Endothelial cell of umbilical vein (primary cell): ENCODE measurements around the gene KAT6B. TPM values are rescaled to one million over a fixed set of nuclear protein-coding genes. Genes with fewer than 3 reads are reported as not detected.

Source experiments
- BruUV-seq: library from RNA; stranded (reverse); fragments of 400-500 nt; replicated peaks from 2 replicates; lab custom pipeline; 2021; lab: Mats Ljungman, UMichigan
- CTCF ChIA-PET: fragments of 300-600, 350-600 bp; sonication (Branson Sonifier 250); formaldehyde crosslinking; loops from one replicate; lab custom pipeline; 2021; ENCODE audit warnings: antibody characterized with exemption, inconsistent platforms; lab: Charles Lee
- POLR2A ChIA-PET: fragments of 300-600, 350-600 bp; sonication (Branson Sonifier 250); formaldehyde crosslinking; loops from one replicate; lab custom pipeline; 2021; ENCODE audit warnings: antibody characterized with exemption, inconsistent platforms; lab: Charles Lee
- DNase-seq: peaks from one replicate; pipeline ENCODE4 v3.0.0-alpha.2; 2011; ENCODE audit warnings: low read depth, low spot score
- FAIRE-seq: peaks from 2 replicates; lab custom pipeline; 2011; peaks lifted over from hg19 to GRCh38; lab: Jason Lieb, UNC
- H2AFZ ChIP-seq: 2 replicates; pipeline ENCODE4 v1.6.0; 2012; ENCODE audit warnings: low read depth, low read length, control low read depth, inconsistent platforms
- H3K27ac ChIP-seq: 2 replicates; pipeline ENCODE4 v1.5.1; 2011; ENCODE audit warnings: low read depth, mild to moderate bottlenecking, control low read depth, low read length, moderate library complexity; ENCODE audit not compliant: insufficient read depth
- H3K27me3 ChIP-seq, 2 experiments: 2 replicates each; pipeline versions ENCODE4 v1.6.0 to v1.6.1; 2011; ENCODE audit warnings: low read length in 2 of 2, mixed read lengths in 1 of 2; ENCODE audit not compliant: control insufficient read depth in 2 of 2, insufficient read depth in 2 of 2
- H3K36me3 ChIP-seq, 2 experiments: 2 replicates in 1 of 2; 3 replicates in 1 of 2; pipeline ENCODE4 v1.5.1; 2011; ENCODE audit warnings: low read length in 2 of 2, mild to moderate bottlenecking in 1 of 2, moderate library complexity in 1 of 2; ENCODE audit not compliant: control insufficient read depth in 2 of 2, insufficient read depth in 2 of 2; ENCODE audit errors: extremely low read depth in 1 of 2
- H3K4me1 ChIP-seq: 3 replicates; pipeline ENCODE4 v1.5.1; 2011; ENCODE audit warnings: mild to moderate bottlenecking, low read length; ENCODE audit not compliant: control insufficient read depth, insufficient read depth; ENCODE audit errors: extremely low read depth
- H3K4me2 ChIP-seq: 2 replicates; pipeline ENCODE4 v1.6.1; 2011; ENCODE audit warnings: low read length, control low read depth, mixed read lengths; ENCODE audit not compliant: insufficient read depth
- H3K4me3 ChIP-seq, 3 experiments: fragments of 200-600 bp in 1 of 3; sonication (generic), shearing (Covaris generic) in 1 of 3; replicated peaks in 1 of 3; 2 replicates each; pipeline ENCODE4 v1.5.1; 2011 to 2016; ENCODE audit warnings: control low read depth in 3 of 3, low read length in 3 of 3, mild to moderate bottlenecking in 2 of 3, inconsistent platforms in 1 of 3, low read depth in 1 of 3, moderate library complexity in 1 of 3; ENCODE audit not compliant: insufficient read depth in 1 of 3
- H3K79me2 ChIP-seq: 2 replicates; pipeline ENCODE4 v1.6.0; 2012; ENCODE audit warnings: low read length, inconsistent platforms; ENCODE audit not compliant: control insufficient read depth, insufficient read depth
- H3K9ac ChIP-seq: replicated peaks from 2 replicates; pipeline ENCODE3; 2011; ENCODE audit warnings: low read length, control low read depth; ENCODE audit not compliant: insufficient read depth; ENCODE audit errors: extremely low read depth
- H3K9me1 ChIP-seq: replicated peaks from 3 replicates; pipeline ENCODE4 v1.6.0; 2011; ENCODE audit warnings: mild to moderate bottlenecking, low read length; ENCODE audit not compliant: control insufficient read depth, insufficient read depth; ENCODE audit errors: extremely low read depth
- H3K9me3 ChIP-seq: replicated peaks from 2 replicates; pipeline ENCODE4 v1.5.1; 2012; ENCODE audit warnings: low read length, inconsistent platforms; ENCODE audit not compliant: control insufficient read depth, insufficient read depth
- H4K20me1 ChIP-seq: replicated peaks from 2 replicates; pipeline ENCODE3; 2011; ENCODE audit warnings: mild to moderate bottlenecking, low read length; ENCODE audit not compliant: control insufficient read depth, insufficient read depth; ENCODE audit errors: extremely low read depth
- FOS ChIP-seq: IDR thresholded peaks from 2 replicates; pipeline ENCODE4 v1.6.1; 2011; ENCODE audit warnings: mild to moderate bottlenecking, low read length, moderate library complexity, borderline replicate concordance; ENCODE audit not compliant: insufficient read depth
- GATA2 ChIP-seq: IDR thresholded peaks from 2 replicates; pipeline ENCODE4 v1.7.0; 2011; ENCODE audit warnings: low read depth, mild to moderate bottlenecking, moderate library complexity, mixed read lengths, low read length; ENCODE audit not compliant: insufficient read length, insufficient read depth
- JUN ChIP-seq: IDR thresholded peaks from 2 replicates; pipeline ENCODE4 v1.6.1; 2011; ENCODE audit warnings: borderline replicate concordance, low read depth; ENCODE audit not compliant: insufficient read length, insufficient read depth
- MAX ChIP-seq: IDR thresholded peaks from 2 replicates; pipeline ENCODE4 v1.6.1; 2011; ENCODE audit not compliant: insufficient read depth, insufficient read length
- dilution Hi-C: fragments of 300-500 bp; cut with MboI; formaldehyde crosslinking; loops from one replicate; pipeline ENCODE4 v1.15.0; 2019; ENCODE audit warnings: low sequenced_read_pairs; ENCODE audit not compliant: extremely low pct_ligation_motif_present
- intact Hi-C: fragments of 100-400 bp; cut with micrococcal nuclease; formaldehyde crosslinking; loops from one replicate; pipeline ENCODE4 v1.10.0; 2022
- polyA plus RNA-seq, 4 experiments: library from polyadenylated mRNA; depleted of rRNA in 3 of 4; stranded (reverse) in 3 of 4; unstranded in 1 of 4; fragments of >200 nt; gene quantifications; 2 replicates each; pipeline versions ENCODE4 v1.2.1 to v1.2.3, GENCODE V29; 2011 to 2012; ENCODE audit warnings: missing spikeins in 1 of 4
- total RNA-seq: library from RNA; stranded (reverse); gene quantifications from 2 replicates; pipeline ENCODE4 v1.2.3, GENCODE V29; 2021
- TF ChIP-seq, protein P1 (sequence below), 2 donors: IDR thresholded peaks; 1 replicate in 1 of 2; 2 replicates in 1 of 2; pipeline ENCODE4 v1.5.1; 2011; ENCODE audit warnings: low read length in 2 of 2, mild to moderate bottlenecking in 2 of 2, moderate library complexity in 2 of 2, control low read depth in 1 of 2, inconsistent platforms in 1 of 2, low read depth in 1 of 2; ENCODE audit not compliant: insufficient read depth in 1 of 2; ENCODE audit errors: extremely low read depth in 1 of 2

The KAT6B gene
- total and polyA plus RNA-seq, 2 donors (not counting 3 experiments of a cell fraction or from before 2014, with no cell fraction given), result 4.5 to 17.0 TPM

GRCh38 chr10:74797550-74797949, 28.9 kb upstream of the KAT6B start:
- no peak for TF ChIP-seq JUN
- TF ChIP-seq, protein P1, sequence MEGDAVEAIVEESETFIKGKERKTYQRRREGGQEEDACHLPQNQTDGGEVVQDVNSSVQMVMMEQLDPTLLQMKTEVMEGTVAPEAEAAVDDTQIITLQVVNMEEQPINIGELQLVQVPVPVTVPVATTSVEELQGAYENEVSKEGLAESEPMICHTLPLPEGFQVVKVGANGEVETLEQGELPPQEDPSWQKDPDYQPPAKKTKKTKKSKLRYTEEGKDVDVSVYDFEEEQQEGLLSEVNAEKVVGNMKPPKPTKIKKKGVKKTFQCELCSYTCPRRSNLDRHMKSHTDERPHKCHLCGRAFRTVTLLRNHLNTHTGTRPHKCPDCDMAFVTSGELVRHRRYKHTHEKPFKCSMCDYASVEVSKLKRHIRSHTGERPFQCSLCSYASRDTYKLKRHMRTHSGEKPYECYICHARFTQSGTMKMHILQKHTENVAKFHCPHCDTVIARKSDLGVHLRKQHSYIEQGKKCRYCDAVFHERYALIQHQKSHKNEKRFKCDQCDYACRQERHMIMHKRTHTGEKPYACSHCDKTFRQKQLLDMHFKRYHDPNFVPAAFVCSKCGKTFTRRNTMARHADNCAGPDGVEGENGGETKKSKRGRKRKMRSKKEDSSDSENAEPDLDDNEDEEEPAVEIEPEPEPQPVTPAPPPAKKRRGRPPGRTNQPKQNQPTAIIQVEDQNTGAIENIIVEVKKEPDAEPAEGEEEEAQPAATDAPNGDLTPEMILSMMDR (IDR thresholded peaks at IDR 0.05; ENCODE audit: extremely low read depth in 1 of 2, insufficient read depth in 1 of 2, low read depth in 1 of 2, low read length in 2 of 2), result no peak
- no peak for TF ChIP-seq FOS
- TF ChIP-seq GATA2, result no peak
- no peak for TF ChIP-seq MAX
- H3K4me2 ChIP-seq, result no peak overlapping the region
- no peaks in the 10 kb centered on the region for H3K27me3 ChIP-seq
- H3K4me1 ChIP-seq, result peaks cover 8% of the 10 kb centered on the region
- dilution Hi-C loops, result no loop called here
- H3K4me3 ChIP-seq, result no peak overlapping the region
- H3K79me2 ChIP-seq, result no peaks in the 10 kb centered on the region
- CTCF ChIA-PET, result no interaction called here
- H3K9ac ChIP-seq, result no peak overlapping the region
- POLR2A ChIA-PET, result no interaction called here
- intact Hi-C loops, result no loop called here
- BruUV-seq, result no TSS peak
- no peak overlapping the region for H3K27ac ChIP-seq
- no peak overlapping the region for H2AFZ ChIP-seq
- H3K9me1 ChIP-seq, result no peaks in the 10 kb centered on the region
- no peaks in the 10 kb centered on the region for H4K20me1 ChIP-seq
- FAIRE-seq, result no peak
- no peaks in the 10 kb centered on the region for H3K9me3 ChIP-seq
- no peaks in the 10 kb centered on the region for H3K36me3 ChIP-seq
- no peak for DNase-seq
